K562 (cell line): ENCODE measurements around the gene ZBTB8A. TPM values are rescaled to one million over a fixed set of nuclear protein-coding genes. Genes with fewer than 3 reads are reported as not detected.

Experiments used
- FOXK1 ChIP-seq: sonication (generic); formaldehyde crosslinking; IDR thresholded peaks from 2 replicates; pipeline ENCODE4 v1.8.0; 2022; ENCODE audit warnings: missing genetic modification reagents, mild to moderate bottlenecking, borderline replicate concordance
- HDAC1 ChIP-seq, 2 experiments: fragments of 450-650 bp; IDR thresholded peaks; 2 replicates each; pipeline ENCODE4 v1.6.1; 2016 to 2017; ENCODE audit warnings: inconsistent platforms in 1 of 2, mild to moderate bottlenecking in 1 of 2, moderate library complexity in 1 of 2
- HMG20B ChIP-seq: fragments of 250-450 bp; sonication (Bioruptor Pico); IDR thresholded peaks from 2 replicates; pipeline ENCODE4 v1.5.0; 2021; ENCODE audit warnings: mild to moderate bottlenecking
- MLX ChIP-seq, 2 experiments: fragments of 450-650 bp in 1 of 2; sonication (generic) in 1 of 2; formaldehyde crosslinking; conservative IDR thresholded peaks; 2 replicates each; pipeline versions ENCODE4 v1.4.0 to v1.8.1; 2020 to 2022; ENCODE audit warnings: mild to moderate bottlenecking in 1 of 2, missing genetic modification reagents in 1 of 2
- NCOA6 ChIP-seq: fragments of 450-650 bp; IDR thresholded peaks from 2 replicates; pipeline ENCODE4 v1.6.1; 2017; ENCODE audit warnings: mild to moderate bottlenecking
- NONO ChIP-seq, 2 experiments: fragments of 200-400 bp in 1 of 2; fragments of 450-650 bp in 1 of 2; formaldehyde crosslinking in 1 of 2; IDR thresholded peaks; 2 replicates each; pipeline ENCODE4 v1.6.1; 2017; ENCODE audit warnings: low read depth in 2 of 2, mild to moderate bottlenecking in 2 of 2, moderate library complexity in 2 of 2, low read length in 1 of 2
- NR2C2 ChIP-seq, 2 experiments: fragments of 200-800 bp in 1 of 2; sonication (Bioruptor generic) in 1 of 2; sonication (generic) in 1 of 2; formaldehyde crosslinking in 1 of 2; IDR thresholded peaks; 2 replicates each; pipeline versions ENCODE4 v1.6.1 to v1.8.0; 2016 to 2022; ENCODE audit warnings: mild to moderate bottlenecking in 1 of 2, missing compliant biosample characterization in 1 of 2, missing genetic modification characterization in 1 of 2, missing genetic modification reagents in 1 of 2
- PCBP2 ChIP-seq: fragments of 200-400 bp; formaldehyde crosslinking; IDR thresholded peaks from 2 replicates; pipeline ENCODE4 v1.6.1; 2018; ENCODE audit warnings: low read length, low read depth, mild to moderate bottlenecking, moderate library complexity; ENCODE audit not compliant: poor library complexity, severe bottlenecking
- PRDM10 ChIP-seq: fragments of 450-650 bp; IDR thresholded peaks from 2 replicates; pipeline ENCODE4 v1.6.1; 2018; ENCODE audit not compliant: partially characterized antibody
- RBM14 ChIP-seq: fragments of 200-400 bp; formaldehyde crosslinking; IDR thresholded peaks from 2 replicates; pipeline ENCODE4 v1.6.1; 2018; ENCODE audit warnings: low read depth, mild to moderate bottlenecking, low read length, moderate library complexity, borderline replicate concordance; ENCODE audit not compliant: insufficient read depth
- SMARCB1 ChIP-seq: IDR thresholded peaks from 2 replicates; pipeline ENCODE4 v1.6.1; 2011; ENCODE audit warnings: improper control_type of control experiment, low read depth; ENCODE audit not compliant: insufficient read length
- THRB ChIP-seq: fragments of 450-650 bp; formaldehyde crosslinking; conservative IDR thresholded peaks from 2 replicates; pipeline ENCODE4 v1.4.0; 2022; ENCODE audit warnings: mild to moderate bottlenecking, missing genetic modification characterization
- TOE1 ChIP-seq, 2 experiments: fragments of 450-650 bp in 1 of 2; sonication (generic) in 1 of 2; formaldehyde crosslinking in 1 of 2; IDR thresholded peaks; 2 replicates each; pipeline versions ENCODE4 v1.7.1 to v1.8.0; 2016 to 2022; ENCODE audit warnings: borderline replicate concordance in 2 of 2, mild to moderate bottlenecking in 2 of 2, antibody characterized with exemption in 1 of 2, inconsistent platforms in 1 of 2, low read depth in 1 of 2, missing genetic modification reagents in 1 of 2, moderate library complexity in 1 of 2
- ZBTB17 ChIP-seq: fragments of 450-650 bp; formaldehyde crosslinking; IDR thresholded peaks from 2 replicates; pipeline ENCODE4 v1.4.0; 2020; ENCODE audit warnings: mild to moderate bottlenecking
- ZBTB2 ChIP-seq: fragments of 450-650 bp; IDR thresholded peaks from 2 replicates; pipeline ENCODE4 v1.6.1; 2016; ENCODE audit warnings: antibody characterized with exemption
- ZBTB8A ChIP-seq: fragments of 450-650 bp; IDR thresholded peaks from 2 replicates; pipeline ENCODE4 v1.6.1; 2018; ENCODE audit warnings: mild to moderate bottlenecking, moderate library complexity; ENCODE audit not compliant: partially characterized antibody
- ZNF668 ChIP-seq: fragments of 250-450 bp; sonication (Bioruptor Pico); IDR thresholded peaks from 2 replicates; pipeline ENCODE4 v1.8.0; 2022; ENCODE audit warnings: mild to moderate bottlenecking, inconsistent platforms
- ZNF766 ChIP-seq: fragments of 200-800 bp; sonication (Bioruptor generic); conservative IDR thresholded peaks from 2 replicates; pipeline ENCODE4 v1.6.1; 2016; ENCODE audit warnings: missing genetic modification characterization, missing compliant biosample characterization
- polyA plus RNA-seq, 8 experiments: library from polyadenylated mRNA; depleted of rRNA in 4 of 8; stranded (reverse) in 5 of 8; unstranded in 3 of 8; fragments of >200 nt; fragmentation: Nextera tagmentation in 2 of 8; fragmentation: Illumina TruSeq in 1 of 8; extraction: Ambion mirVana in 2 of 8; extraction: Trizol in 1 of 8; gene quantifications; 2 replicates each; pipeline versions ENCODE4 v1.2.1 to v1.2.3, GENCODE V29; 2011 to 2014; ENCODE audit warnings: inconsistent platforms in 1 of 8, missing spikeins in 1 of 8
- total RNA-seq, 7 experiments: library from RNA; depleted of rRNA in 6 of 7; stranded (reverse); fragments of >200 nt in 6 of 7; fragmentation: Illumina TruSeq in 2 of 7; extraction: Trizol in 2 of 7; gene quantifications; 2 replicates each; pipeline versions ENCODE4 v1.2.1 to v1.2.3, GENCODE V29; 2011 to 2021; ENCODE audit warnings: low replicate concordance in 1 of 7

Gene ZBTB8A
- total and polyA plus RNA-seq, 9 of the 15 experiments (the other 6 are each of a cell fraction or from before 2014, with no cell fraction given), result 0.01 to 0.64 (median 0.09) TPM

GRCh38 chr1:32500387-32501209, 38.6 kb upstream of the ZBTB8A start (continued):
- TF ChIP-seq NR2C2 (CRISPR knock-in tag; IDR thresholded peaks at IDR 0.05) (no peak), NR2C2 (tag; IDR thresholded peaks at IDR 0.05) (peak; percentile 48), NONO (IDR thresholded peaks at IDR 0.05; ENCODE audit: low read depth in 2 of 2, low read length in 1 of 2) (peak; percentile 91; a peak in 3 of 4 replicates), RBM14 (no peak), MLX (CRISPR knock-in tag; conservative IDR thresholded peaks at IDR 0.05) (no peak), PRDM10 (no peak), FOXK1 (CRISPR knock-in tag) (no peak), ZNF668 (no peak), PCBP2 (no peak), SMARCB1 (no peak), ZBTB17 (CRISPR knock-in tag) (peak; percentile 81), ZBTB8A (no peak), THRB (CRISPR knock-in tag) (no peak), NCOA6 (peak; percentile 58), TOE1 (IDR thresholded peaks at IDR 0.05; ENCODE audit: borderline replicate concordance) (no peak), TOE1 (CRISPR knock-in tag; IDR thresholded peaks at IDR 0.05; ENCODE audit: borderline replicate concordance, low read depth) (0 out of 2 replicates have a peak, but pooled peaks have one; percentile 57), HDAC1 (IDR thresholded peaks at IDR 0.05) (no peak), HMG20B (CRISPR knock-in tag) (no peak), ZBTB2 (no peak), ZNF766 (CRISPR knock-in tag) (no peak; the same call in 1 of the 2 replicates)
